ENCODE data around the gene GADD45B.

GADD45B gene

DNA sequence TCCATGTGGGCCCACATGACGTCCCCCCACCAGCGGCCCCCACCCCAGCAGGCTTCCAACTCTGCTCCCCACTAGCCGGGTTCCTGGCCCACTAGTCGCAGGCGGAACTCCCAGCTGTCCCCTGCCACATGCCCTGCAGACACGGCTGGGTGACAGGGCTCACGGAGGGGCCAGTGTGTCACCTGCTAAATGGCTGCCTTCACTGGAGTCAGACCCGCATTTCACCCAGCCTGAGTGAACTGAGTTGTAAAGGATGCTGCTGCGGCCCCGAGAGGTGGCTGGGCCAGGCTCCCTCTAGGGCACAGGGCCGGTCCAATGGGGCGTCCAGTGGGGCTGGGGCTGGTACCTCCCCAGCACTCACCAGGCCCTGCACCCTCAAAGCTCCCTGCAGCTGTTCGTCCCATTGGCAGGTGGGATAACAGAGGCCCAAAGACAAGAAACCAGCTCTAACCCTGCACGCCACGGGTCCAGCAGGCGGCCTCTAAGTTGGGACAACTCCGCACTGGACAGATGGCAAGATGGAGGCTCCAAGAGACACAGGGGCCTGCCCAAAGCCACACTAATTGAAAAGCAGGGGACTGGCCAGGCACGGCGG is 22.4 kb upstream of the GADD45B start:
- in situ Hi-C loops (cut with HindIII; ENCODE audit: low sequenced_read_pairs) = no loop called here
- TF ChIP-seq, protein P1, sequence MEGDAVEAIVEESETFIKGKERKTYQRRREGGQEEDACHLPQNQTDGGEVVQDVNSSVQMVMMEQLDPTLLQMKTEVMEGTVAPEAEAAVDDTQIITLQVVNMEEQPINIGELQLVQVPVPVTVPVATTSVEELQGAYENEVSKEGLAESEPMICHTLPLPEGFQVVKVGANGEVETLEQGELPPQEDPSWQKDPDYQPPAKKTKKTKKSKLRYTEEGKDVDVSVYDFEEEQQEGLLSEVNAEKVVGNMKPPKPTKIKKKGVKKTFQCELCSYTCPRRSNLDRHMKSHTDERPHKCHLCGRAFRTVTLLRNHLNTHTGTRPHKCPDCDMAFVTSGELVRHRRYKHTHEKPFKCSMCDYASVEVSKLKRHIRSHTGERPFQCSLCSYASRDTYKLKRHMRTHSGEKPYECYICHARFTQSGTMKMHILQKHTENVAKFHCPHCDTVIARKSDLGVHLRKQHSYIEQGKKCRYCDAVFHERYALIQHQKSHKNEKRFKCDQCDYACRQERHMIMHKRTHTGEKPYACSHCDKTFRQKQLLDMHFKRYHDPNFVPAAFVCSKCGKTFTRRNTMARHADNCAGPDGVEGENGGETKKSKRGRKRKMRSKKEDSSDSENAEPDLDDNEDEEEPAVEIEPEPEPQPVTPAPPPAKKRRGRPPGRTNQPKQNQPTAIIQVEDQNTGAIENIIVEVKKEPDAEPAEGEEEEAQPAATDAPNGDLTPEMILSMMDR (IDR thresholded peaks at IDR 0.05; ENCODE audit: low read depth, low read length) = no peak
- no peak for DNase-seq (ENCODE audit: low read depth, low spot score)
- H3K4me3 ChIP-seq (ENCODE audit: low read depth, low read length) = no peak overlapping the region

DNA sequence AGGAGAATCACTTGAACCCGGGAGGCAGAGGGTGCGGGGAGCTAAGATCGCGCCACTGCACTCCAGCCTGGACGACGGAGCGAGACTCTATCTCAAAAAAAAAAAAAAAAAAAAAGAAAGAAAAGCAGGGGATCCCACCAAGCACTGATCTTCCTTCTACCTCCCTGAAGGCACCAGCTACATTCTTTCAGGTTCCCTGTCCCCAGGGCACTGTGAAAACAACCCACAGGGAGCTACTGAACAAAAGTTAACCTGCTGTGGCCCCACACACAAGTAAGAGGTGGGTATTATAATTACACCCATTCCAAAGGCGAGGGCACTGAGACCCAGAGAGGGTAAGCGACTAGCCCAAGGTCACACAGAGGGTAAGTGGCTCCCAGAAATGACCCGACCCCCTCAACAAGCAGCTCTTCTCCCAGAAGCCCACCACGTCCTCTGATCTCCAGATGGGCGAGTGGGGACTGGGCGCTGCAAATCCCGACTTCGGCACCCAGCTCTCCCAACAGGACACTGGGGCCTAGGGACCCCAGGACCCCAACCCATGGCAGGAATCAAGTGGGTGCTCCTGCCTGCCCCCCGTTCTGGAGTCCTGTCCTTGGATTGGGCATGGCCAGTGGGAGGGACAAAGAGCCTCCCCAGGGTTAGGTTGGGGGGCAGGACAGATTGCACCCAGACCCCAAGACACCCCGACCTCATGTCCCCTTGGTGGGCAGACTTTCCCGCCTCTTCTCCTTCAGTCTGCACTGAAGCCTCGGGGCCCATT is 21.5 kb upstream of the GADD45B start:
- in situ Hi-C loops (cut with HindIII; ENCODE audit: low sequenced_read_pairs) = no loop called here
- no peak overlapping the region for H3K4me3 ChIP-seq (ENCODE audit: low read depth, low read length)
- TF ChIP-seq, protein P1 (IDR thresholded peaks at IDR 0.05; ENCODE audit: low read depth, low read length) = no peak
- DNase-seq (ENCODE audit: low read depth, low spot score) = no peak

DNA sequence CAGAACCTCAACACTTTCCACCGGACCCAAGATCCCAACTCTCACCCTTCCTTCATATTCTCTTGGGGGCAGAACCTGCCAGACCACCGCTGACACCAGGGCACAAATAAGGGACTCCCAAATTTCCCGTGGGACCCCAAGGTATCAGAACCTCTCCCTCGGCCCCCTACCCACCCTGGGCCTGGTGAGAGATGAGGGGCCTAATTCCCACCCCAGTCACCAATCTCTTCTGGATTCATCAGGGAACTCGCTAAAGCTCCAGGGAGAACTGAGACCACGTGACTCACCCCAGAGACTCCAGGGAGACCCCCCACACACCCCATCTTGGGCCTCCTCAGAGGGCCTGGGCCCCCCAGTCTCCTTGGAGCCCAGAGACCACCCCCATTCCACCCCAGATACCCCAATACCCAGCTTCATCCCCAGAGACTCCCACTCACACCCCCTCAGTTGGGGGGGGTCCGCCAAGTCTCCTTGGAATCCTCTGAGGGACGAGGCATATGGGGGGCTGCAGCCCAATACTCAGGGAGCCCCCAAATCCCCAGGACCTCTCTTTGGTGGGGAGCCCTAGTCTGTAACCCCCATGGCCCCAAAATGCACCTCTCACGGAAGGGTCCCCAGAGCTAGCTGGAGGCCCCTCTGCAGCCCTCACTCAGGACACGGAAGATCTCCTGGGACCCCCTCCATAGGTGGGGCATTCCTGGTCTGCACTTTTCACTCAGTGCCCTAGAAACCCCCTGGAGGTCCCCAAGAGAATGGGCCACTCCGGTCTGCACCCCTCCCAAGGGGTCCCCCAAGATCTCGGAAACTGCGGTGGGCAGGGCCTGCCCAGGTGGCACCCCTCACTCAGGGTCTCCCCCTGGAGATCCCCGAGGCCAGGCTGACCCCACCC is 20.7 kb upstream of the GADD45B start:
- H3K4me3 ChIP-seq (ENCODE audit: low read depth, low read length) = peak overlapping the region; percentile 90
- no peak for DNase-seq (ENCODE audit: low read depth, low spot score)
- in situ Hi-C loops (cut with HindIII; ENCODE audit: low sequenced_read_pairs) = no loop called here

DNA sequence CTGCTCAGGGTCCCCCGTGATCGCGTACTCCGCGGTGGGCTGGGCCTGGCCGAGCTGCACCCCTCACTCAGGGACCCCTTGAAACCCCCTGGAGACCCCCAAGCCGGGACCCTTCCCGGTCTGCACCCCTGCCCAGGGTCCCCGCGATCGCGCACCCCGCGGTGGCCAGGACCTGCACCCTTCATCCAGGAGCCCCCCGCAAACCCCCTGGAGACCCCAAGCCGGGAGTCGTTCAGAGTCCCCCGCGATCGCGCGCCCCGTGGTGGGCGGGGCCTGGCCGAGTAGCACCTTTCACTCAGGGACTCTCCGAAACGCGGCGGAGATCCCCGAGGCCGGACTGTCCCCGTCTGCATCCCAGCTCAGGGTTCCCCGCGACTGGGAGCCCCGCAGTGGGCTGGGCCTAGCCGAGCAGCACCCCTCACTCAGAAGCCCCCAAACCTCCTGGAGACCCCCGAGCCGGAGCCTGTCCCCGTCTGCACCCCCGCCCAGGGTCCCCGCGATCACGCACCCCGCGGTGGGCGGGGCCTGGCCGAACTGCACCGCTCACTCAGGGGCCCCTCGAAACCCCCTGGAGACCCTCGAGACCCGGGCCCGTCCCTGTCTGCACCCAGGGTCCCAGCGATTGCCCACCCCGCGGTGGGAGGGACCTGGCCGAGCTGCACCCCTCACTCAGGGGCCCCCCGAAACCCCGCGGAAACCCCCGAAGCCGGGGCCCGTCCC is 19.9 kb upstream of the GADD45B start:
- no peak for DNase-seq (ENCODE audit: low read depth, low spot score)
- TF ChIP-seq, protein P1 (IDR thresholded peaks at IDR 0.05; ENCODE audit: low read depth, low read length) = no peak

More for the DNA sequence above, 20.7 kb upstream of the GADD45B start:
- TF ChIP-seq, protein P1 (IDR thresholded peaks at IDR 0.05; ENCODE audit: low read depth, low read length) = no peak

DNA sequence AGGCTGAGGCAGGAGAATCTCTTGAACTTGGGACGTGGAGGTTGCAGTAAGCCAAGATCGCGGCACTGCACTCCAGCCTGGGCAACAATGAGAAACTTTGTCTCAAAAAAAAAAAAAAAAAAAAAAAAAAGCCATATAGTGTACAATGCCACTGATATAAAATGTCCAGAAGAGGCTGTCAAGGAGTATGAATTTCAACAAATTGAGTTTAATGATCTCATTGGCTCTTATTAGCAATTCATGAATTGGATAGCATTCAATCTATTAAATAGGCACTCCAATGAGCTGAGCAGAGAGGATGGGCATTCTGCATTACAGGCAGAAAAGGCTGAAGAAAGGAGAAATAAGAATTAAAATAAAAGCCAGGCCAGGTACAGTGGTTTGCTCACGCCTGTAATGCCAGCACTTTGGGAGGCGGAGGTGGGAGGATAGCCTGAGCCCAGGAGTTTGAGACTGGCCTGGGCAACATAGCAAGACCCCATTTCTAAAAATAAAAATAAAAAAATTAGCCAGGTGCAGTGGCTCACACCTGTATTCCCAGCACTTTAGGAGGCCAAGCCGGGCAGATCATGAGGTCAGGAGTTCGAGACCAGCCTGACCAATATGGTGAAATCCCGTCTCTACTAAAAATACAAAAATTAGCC is 18.4 kb upstream of the GADD45B start:
- DNase-seq (ENCODE audit: low read depth, low spot score) = no peak
- in situ Hi-C loops (cut with HindIII; ENCODE audit: low sequenced_read_pairs) = no loop called here
- peak overlapping the region; percentile 20 for H3K4me3 ChIP-seq (ENCODE audit: low read depth, low read length)
- TF ChIP-seq, protein P1 (IDR thresholded peaks at IDR 0.05; ENCODE audit: low read depth, low read length) = no peak

More for the DNA sequence above, 19.9 kb upstream of the GADD45B start:
- H3K4me3 ChIP-seq (ENCODE audit: low read depth, low read length) = peak overlapping the region; percentile 90
- in situ Hi-C loops (cut with HindIII; ENCODE audit: low sequenced_read_pairs) = no loop called here

All from astrocyte of the spinal cord (primary cell).